ENCODE data around the gene BLVRA. TPM values are rescaled to one million over a fixed set of nuclear protein-coding genes. Genes with fewer than 3 reads are reported as not detected.

BLVRA gene
- polyA plus RNA-seq, 6 donors from 2014 or later, result 3.5 to 15.9 (median 9.5) TPM

GRCh38 chr7:43754596-43754995 is 3.9 kb upstream of the BLVRA start:
- Mint-ChIP-seq H3K4me3 (no peak overlapping the region), H3K9me3 (no peaks in the 10 kb centered on the region), H3K4me1 (peaks cover 8 to 14% (median 10%) of the 10 kb centered on the region in 3 donors), H3K27me3 (peaks cover 15 to 17% (median 16%) of the 10 kb centered on the region in 3 donors), H3K36me3 (no peaks in the 10 kb centered on the region), H3K27ac (peak overlapping the region in 1 of 6 donors; percentile 22)
- ATAC-seq (ENCODE audit: low read depth in 2 of 2) (no peak), DNase-seq (no peak)

GRCh38 chr7:43756368-43757072 is 2.0 kb upstream of the BLVRA start:
- DNase-seq (no peak), ATAC-seq (ENCODE audit: low read depth in 2 of 2) (no peak)
- H3K9me3 Mint-ChIP-seq, result no peaks in the 10 kb centered on the region
- no peaks in the 10 kb centered on the region for H3K36me3 Mint-ChIP-seq
- no peak overlapping the region for H3K27ac Mint-ChIP-seq
- H3K4me1 Mint-ChIP-seq, result peaks cover 8 to 14% (median 10%) of the 10 kb centered on the region in 3 donors
- H3K4me3 Mint-ChIP-seq, result peak overlapping the region in 6 of 8 donors; percentile 27 to 82 (median 72)
- peaks cover 10 to 19% (median 14%) of the 10 kb centered on the region in 3 donors for H3K27me3 Mint-ChIP-seq

- H3K4me3 Mint-ChIP-seq, result peak overlapping the region; percentile 45 to 92 (median 78)
- H3K9me3 Mint-ChIP-seq, result no peaks in the 10 kb centered on the region
- H3K36me3 Mint-ChIP-seq, result no peaks in the 10 kb centered on the region
- peak overlapping the region in 2 of 6 donors; percentile 49 to 53 for H3K27ac Mint-ChIP-seq
- no peak for ATAC-seq (ENCODE audit: low read depth in 2 of 2)
- H3K4me1 Mint-ChIP-seq, result peaks cover 8 to 14% (median 10%) of the 10 kb centered on the region in 3 donors
- no peak for DNase-seq
- peaks cover 10 to 19% (median 18%) of the 10 kb centered on the region in 3 donors for H3K27me3 Mint-ChIP-seq
These were observed 1.3 kb upstream of the BLVRA start for GRCh38 chr7:43757073-43757720.

DNA sequence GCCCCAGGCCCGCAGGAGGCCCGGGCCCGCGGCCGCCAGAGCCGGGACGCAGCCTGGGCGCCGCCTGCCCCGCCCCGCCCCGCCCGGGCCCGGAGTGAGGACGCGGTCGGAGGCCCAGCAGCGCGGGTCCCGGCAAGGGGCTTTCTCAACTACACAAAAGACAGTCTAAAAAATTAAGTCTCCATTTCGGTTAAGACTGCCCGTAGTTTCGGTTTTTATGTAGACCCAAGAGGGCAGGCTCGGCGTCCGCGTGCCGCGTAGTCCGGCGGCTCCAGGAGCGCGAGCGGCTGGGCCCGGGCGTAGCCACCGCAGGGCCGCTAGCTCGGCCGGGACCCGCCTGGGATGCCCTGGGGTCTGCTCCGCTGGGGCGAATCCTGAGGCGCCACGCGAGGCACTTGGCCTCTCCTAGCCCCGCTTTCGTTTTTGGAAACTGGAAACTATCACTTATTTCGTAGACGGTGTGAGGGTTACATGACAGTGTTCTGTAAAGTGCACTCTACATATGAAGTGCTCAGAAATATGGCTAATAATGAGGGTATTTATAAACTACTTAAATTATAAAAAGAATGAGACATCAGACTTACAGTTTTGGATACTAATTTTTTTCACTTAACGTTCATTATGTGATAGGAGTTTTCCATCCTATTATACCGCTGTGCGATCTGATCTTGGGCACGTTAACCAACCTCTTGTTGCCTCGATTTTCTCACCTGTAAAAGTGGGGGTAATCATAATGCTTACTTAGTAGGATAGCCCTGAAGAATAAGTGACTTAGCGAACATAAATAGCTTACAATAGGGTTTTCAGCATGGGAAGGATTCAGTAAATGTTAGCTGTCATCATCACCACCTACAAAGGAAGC is 573 bp downstream of the BLVRA start:
- Mint-ChIP-seq H3K27me3 (peaks cover 10 to 19% (median 18%) of the 10 kb centered on the region in 3 donors), H3K36me3 (no peaks in the 10 kb centered on the region), H3K4me3 (peak overlapping the region; percentile 45 to 93 (median 89)), H3K9me3 (no peaks in the 10 kb centered on the region), H3K4me1 (peaks cover 12 to 21% (median 15%) of the 10 kb centered on the region in 3 donors), H3K27ac (peak overlapping the region in 5 of 6 donors; percentile 2 to 78 (median 45))
- ATAC-seq (ENCODE audit: low read depth in 2 of 2) (peak; percentile 72 to 73), DNase-seq (peak; percentile 29)

GRCh38 chr7:43760861-43761260 is 2.4 kb downstream of the BLVRA start:
- no peak for DNase-seq
- peak overlapping the region in 3 of 8 donors; percentile 20 to 56 (median 32) for H3K4me3 Mint-ChIP-seq
- H3K27me3 Mint-ChIP-seq, result peaks cover 10 to 19% (median 15%) of the 10 kb centered on the region in 3 donors
- peaks cover 18 to 30% (median 23%) of the 10 kb centered on the region in 3 donors for H3K4me1 Mint-ChIP-seq
- ATAC-seq (ENCODE audit: low read depth in 2 of 2), result no peak
- no peaks in the 10 kb centered on the region for H3K9me3 Mint-ChIP-seq
- no peaks in the 10 kb centered on the region for H3K36me3 Mint-ChIP-seq
- H3K27ac Mint-ChIP-seq, result peak overlapping the region in 1 of 6 donors; percentile 3

- Mint-ChIP-seq H3K36me3 (no peaks in the 10 kb centered on the region), H3K4me3 (peak overlapping the region in 2 of 8 donors; percentile 32 to 68), H3K27me3 (peaks cover 10 to 19% (median 15%) of the 10 kb centered on the region in 3 donors), H3K9me3 (no peaks in the 10 kb centered on the region), H3K4me1 (peaks cover 18 to 30% (median 23%) of the 10 kb centered on the region in 3 donors), H3K27ac (no peak overlapping the region)
- no peak for DNase-seq
- no peak for ATAC-seq (ENCODE audit: low read depth in 2 of 2)
These were observed 2.9 kb downstream of the BLVRA start for GRCh38 chr7:43761382-43761781.

DNA sequence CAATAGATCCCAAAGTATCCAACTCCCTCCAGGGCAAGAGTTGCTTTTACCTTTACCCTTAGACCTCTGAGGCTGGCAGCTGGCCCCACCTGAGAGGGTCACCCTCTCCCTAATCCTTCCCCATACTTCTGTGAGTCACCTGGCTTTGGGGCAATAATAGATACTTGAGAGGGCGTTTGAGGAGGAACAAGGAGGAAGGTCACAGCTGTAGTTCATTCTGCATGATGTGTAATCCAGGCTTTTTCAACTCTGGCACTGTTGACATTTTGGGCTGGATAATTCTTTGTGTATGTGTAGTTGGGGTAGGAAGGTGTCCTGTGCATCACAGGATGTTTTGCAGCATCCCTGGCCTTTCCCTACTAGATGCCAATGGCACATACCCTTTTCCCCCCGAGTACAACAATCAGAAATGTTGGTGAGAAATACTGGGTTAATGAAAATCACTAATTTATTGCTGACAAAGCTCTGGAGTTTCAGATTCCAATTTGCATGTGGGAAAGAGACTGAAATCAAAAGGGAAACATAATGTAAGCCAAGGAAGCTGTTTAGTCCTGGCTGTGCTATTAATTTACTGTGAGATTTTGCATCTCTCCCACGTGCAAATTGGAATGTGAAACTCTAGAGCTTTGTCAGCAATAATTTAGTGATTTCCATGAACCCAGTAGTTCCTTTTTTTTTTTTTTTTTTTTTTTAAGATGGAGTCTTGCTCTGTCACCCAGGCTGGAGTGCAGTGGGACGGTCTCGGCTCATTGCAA is 3.6 kb downstream of the BLVRA start:
- H3K27me3 Mint-ChIP-seq, result peaks cover 9 to 15% (median 14%) of the 10 kb centered on the region in 3 donors
- DNase-seq (no peak), ATAC-seq (ENCODE audit: low read depth in 2 of 2) (no peak)
- H3K4me1 Mint-ChIP-seq, result peaks cover 18 to 30% (median 20%) of the 10 kb centered on the region in 3 donors
- H3K27ac Mint-ChIP-seq, result no peak overlapping the region
- H3K9me3 Mint-ChIP-seq, result no peaks in the 10 kb centered on the region
- H3K4me3 Mint-ChIP-seq, result peak overlapping the region in 1 of 8 donors; percentile 68
- H3K36me3 Mint-ChIP-seq, result no peaks in the 10 kb centered on the region

DNA sequence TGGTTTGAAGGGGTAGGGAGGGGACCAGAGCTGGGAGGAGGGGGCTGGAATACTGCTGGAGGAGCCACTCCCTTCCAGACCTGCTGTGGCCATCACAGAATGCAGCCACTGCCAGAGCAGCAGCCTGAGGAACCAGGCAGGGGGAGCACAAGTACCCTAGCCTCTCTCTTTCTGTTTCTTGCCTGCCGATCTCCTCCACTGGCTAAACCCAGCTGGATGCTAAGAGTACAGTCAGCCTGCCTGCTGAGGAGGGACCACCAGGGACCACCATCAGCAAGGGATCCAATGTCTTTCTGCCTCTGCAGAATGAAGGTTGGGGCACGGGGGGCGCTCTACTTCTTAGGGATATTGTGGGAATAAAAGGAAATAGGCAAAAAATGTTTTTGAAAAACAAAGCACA is 4.7 kb downstream of the BLVRA start:
- DNase-seq, result no peak
- Mint-ChIP-seq H3K4me1 (peaks cover 10 to 22% (median 11%) of the 10 kb centered on the region in 3 donors), H3K36me3 (no peaks in the 10 kb centered on the region), H3K27me3 (peaks cover 0 to 8% (median 4%) of the 10 kb centered on the region in 3 donors), H3K9me3 (no peaks in the 10 kb centered on the region), H3K27ac (peak overlapping the region in 2 of 6 donors; percentile 37 to 65), H3K4me3 (peak overlapping the region in 3 of 8 donors; percentile 2 to 64 (median 35))
- no peak for ATAC-seq (ENCODE audit: low read depth in 2 of 2)

DNA sequence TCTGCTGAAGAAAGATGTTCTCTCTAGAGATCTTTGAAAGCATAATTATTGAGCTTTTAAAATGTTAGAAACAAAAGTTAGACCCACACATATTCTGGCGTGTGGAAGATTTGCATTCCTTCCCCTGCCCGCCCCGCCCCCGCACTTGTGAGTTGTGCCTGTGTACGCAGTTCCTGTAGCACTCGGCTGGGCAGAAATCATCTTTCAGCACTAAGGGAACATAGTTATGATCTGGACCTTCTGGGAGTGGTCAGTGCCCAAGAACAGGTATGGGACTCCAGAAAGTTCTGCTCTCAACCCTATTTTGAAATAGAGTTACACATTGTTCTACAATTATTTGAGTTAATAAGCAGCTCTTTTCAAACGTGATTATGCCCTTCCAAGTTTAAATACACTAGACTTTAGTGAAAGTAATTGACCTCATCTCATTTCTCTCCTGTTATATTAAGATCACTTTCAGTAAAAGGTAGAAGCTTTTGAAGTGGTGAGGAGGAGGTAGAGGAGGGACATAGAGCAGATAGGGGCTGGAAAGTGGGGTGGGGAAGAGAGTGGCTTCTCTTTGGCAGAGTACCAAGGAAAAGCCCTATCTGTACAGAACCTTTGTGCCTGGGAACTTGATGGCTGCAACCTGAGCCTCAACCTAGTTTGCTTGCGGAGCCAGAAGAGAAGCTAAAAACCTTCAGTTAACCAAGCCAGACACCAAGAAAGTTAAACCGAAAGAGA is 5.7 kb downstream of the BLVRA start:
- Mint-ChIP-seq H3K4me3 (peak overlapping the region; percentile 64 to 87 (median 70)), H3K27ac (peak overlapping the region in 5 of 6 donors; percentile 44 to 95 (median 75)), H3K4me1 (peaks cover 9 to 22% (median 10%) of the 10 kb centered on the region in 3 donors), H3K9me3 (no peaks in the 10 kb centered on the region), H3K36me3 (no peaks in the 10 kb centered on the region), H3K27me3 (peaks cover 0 to 8% (median 4%) of the 10 kb centered on the region in 3 donors)
- ATAC-seq (ENCODE audit: low read depth in 2 of 2) (peak; percentile 77), DNase-seq (peak; percentile 11)

DNA sequence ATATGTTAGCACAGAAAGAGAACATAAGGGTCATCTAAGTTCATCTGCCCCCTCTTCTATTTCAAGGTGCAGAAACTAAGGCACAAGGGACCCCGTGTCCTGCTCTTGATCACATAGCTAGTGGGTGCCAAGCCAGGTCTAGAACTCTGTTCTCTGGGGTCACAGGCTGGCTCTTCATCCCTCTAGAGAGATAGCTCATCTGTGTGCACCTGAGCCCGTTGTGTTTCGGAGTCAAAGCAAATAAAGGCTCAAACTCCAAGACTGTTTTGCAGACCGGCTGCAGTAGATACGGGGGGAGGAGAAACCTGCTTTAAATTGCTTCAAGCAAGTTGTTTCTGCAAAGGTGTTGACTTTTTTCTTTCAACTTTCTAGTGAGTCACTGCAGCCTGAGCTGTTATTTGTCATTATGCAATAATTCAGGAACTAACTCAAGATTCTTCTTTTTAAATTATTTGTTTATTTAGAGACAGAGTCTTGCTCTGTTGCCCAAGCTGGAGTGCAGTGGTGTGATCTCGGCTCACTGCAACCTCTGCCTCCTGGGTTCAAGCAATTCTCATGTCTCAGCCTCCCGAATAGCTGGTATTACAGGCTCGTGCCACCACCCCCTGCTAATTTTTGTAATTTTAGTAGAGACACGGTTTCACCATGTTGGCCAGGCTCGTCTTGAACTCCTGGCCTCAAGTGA is 6.5 kb downstream of the BLVRA start:
- peak overlapping the region in 2 of 6 donors; percentile 83 to 95 for H3K27ac Mint-ChIP-seq
- no peaks in the 10 kb centered on the region for H3K9me3 Mint-ChIP-seq
- H3K36me3 Mint-ChIP-seq, result no peaks in the 10 kb centered on the region
- peak overlapping the region in 6 of 8 donors; percentile 64 to 87 (median 75) for H3K4me3 Mint-ChIP-seq
- peaks cover 9 to 20% (median 10%) of the 10 kb centered on the region in 3 donors for H3K4me1 Mint-ChIP-seq
- DNase-seq (no peak), ATAC-seq (ENCODE audit: low read depth in 2 of 2) (no peak)
- peaks cover 0 to 8% (median 3%) of the 10 kb centered on the region in 3 donors for H3K27me3 Mint-ChIP-seq

- Mint-ChIP-seq H3K9me3 (no peaks in the 10 kb centered on the region), H3K36me3 (no peaks in the 10 kb centered on the region), H3K27ac (no peak overlapping the region), H3K4me1 (peaks cover 9 to 20% (median 12%) of the 10 kb centered on the region in 3 donors), H3K27me3 (peaks cover 0 to 4% (median 0%) of the 10 kb centered on the region in 3 donors), H3K4me3 (no peak overlapping the region)
- no peak for DNase-seq
- ATAC-seq (ENCODE audit: low read depth in 2 of 2), result no peak
These were observed 8.1 kb downstream of the BLVRA start for GRCh38 chr7:43766564-43766963.

All from naive B cell (primary cell).